Measurements from ENCODE around the gene LEFTY2. TPM values are rescaled to one million over a fixed set of nuclear protein-coding genes. Genes with fewer than 3 reads are reported as not detected.

LEFTY2 gene
- polyA plus RNA-seq, 1 donor from 2014 or later, result not detected

GRCh38 chr1:225933072-225933471 lies 7.9 kb downstream of the LEFTY2 start:
- H3K27me3 ChIP-seq (ENCODE audit: insufficient read depth, low read depth, low read length), result no peaks in the 10 kb centered on the region
- H3K9me3 ChIP-seq (ENCODE audit: low read length), result no peaks in the 10 kb centered on the region
- TF ChIP-seq EP300 (conservative IDR thresholded peaks at IDR 0.05; ENCODE audit: poor library complexity, severe bottlenecking), result no peak
- no peak for TF ChIP-seq MXI1 (conservative IDR thresholded peaks at IDR 0.05; ENCODE audit: poor library complexity, severe bottlenecking)
- no peak for TF ChIP-seq POLR2AphosphoS5 (IDR thresholded peaks at IDR 0.05)
- no peak for TF ChIP-seq TAF1 (IDR thresholded peaks at IDR 0.05; ENCODE audit: low read depth)
- TF ChIP-seq EZH2 (IDR thresholded peaks at IDR 0.05; ENCODE audit: borderline replicate concordance, insufficient read depth, low read length, poor library complexity, severe bottlenecking), result no peak
- TF ChIP-seq RAD21 (conservative IDR thresholded peaks at IDR 0.05), result no peak
- TF ChIP-seq REST (IDR thresholded peaks at IDR 0.05; ENCODE audit: borderline replicate concordance), result no peak
- TF ChIP-seq SMC3 (conservative IDR thresholded peaks at IDR 0.05; ENCODE audit: poor library complexity), result no peak
- TF ChIP-seq CTCF (IDR thresholded peaks at IDR 0.05; ENCODE audit: poor library complexity, severe bottlenecking), result no peak
- no peak overlapping the region for H3K4me3 ChIP-seq (ENCODE audit: low read length)
- H4K20me1 ChIP-seq (ENCODE audit: insufficient read depth), result no peaks in the 10 kb centered on the region
- H2AFZ ChIP-seq (ENCODE audit: low read depth, low read length), result no peak overlapping the region
- H3F3A ChIP-seq (ENCODE audit: insufficient read depth, low read length, poor library complexity, severe bottlenecking), result no peaks in the 10 kb centered on the region
- H3K9ac ChIP-seq (ENCODE audit: low read length), result no peak overlapping the region
- no peaks in the 10 kb centered on the region for H3K36me3 ChIP-seq (ENCODE audit: insufficient read depth, low read length)
- no peak overlapping the region for H3K27ac ChIP-seq (ENCODE audit: low read length)
- no peak overlapping the region for H3K4me2 ChIP-seq (ENCODE audit: low read length)
- H3K79me2 ChIP-seq (replicated peaks; ENCODE audit: insufficient read depth, low read length), result no peaks in the 10 kb centered on the region
- H3K9me2 ChIP-seq (ENCODE audit: insufficient read depth, low read length), result no peaks in the 10 kb centered on the region

GRCh38 chr1:225931270-225932136 lies 9.5 kb downstream of the LEFTY2 start:
- Histone ChIP-seq H4K20me1 (ENCODE audit: insufficient read depth) (no peaks in the 10 kb centered on the region), H3K27me3 (ENCODE audit: insufficient read depth, low read depth, low read length) (no peaks in the 10 kb centered on the region), H3K36me3 (ENCODE audit: insufficient read depth, low read length) (no peaks in the 10 kb centered on the region), H2AFZ (ENCODE audit: low read depth, low read length) (no peak overlapping the region), H3K9me2 (ENCODE audit: insufficient read depth, low read length) (no peaks in the 10 kb centered on the region), H3K9me3 (ENCODE audit: low read length) (no peaks in the 10 kb centered on the region), H3K79me2 (replicated peaks; ENCODE audit: insufficient read depth, low read length) (no peaks in the 10 kb centered on the region), H3K4me3 (ENCODE audit: low read length) (no peak overlapping the region), H3F3A (ENCODE audit: insufficient read depth, low read length, poor library complexity, severe bottlenecking) (no peaks in the 10 kb centered on the region), H3K9ac (ENCODE audit: low read length) (no peak overlapping the region), H3K27ac (ENCODE audit: low read length) (no peak overlapping the region), H3K4me2 (ENCODE audit: low read length) (no peak overlapping the region)
- no peak for TF ChIP-seq MXI1 (conservative IDR thresholded peaks at IDR 0.05; ENCODE audit: poor library complexity, severe bottlenecking)
- no peak for TF ChIP-seq TAF1 (IDR thresholded peaks at IDR 0.05; ENCODE audit: low read depth)
- no peak for TF ChIP-seq RAD21 (conservative IDR thresholded peaks at IDR 0.05)
- no peak for TF ChIP-seq EZH2 (IDR thresholded peaks at IDR 0.05; ENCODE audit: borderline replicate concordance, insufficient read depth, low read length, poor library complexity, severe bottlenecking)
- no peak for TF ChIP-seq EP300 (conservative IDR thresholded peaks at IDR 0.05; ENCODE audit: poor library complexity, severe bottlenecking)
- TF ChIP-seq POLR2AphosphoS5 (IDR thresholded peaks at IDR 0.05), result no peak
- TF ChIP-seq SMC3 (conservative IDR thresholded peaks at IDR 0.05; ENCODE audit: poor library complexity), result no peak
- no peak for TF ChIP-seq CTCF (IDR thresholded peaks at IDR 0.05; ENCODE audit: poor library complexity, severe bottlenecking)
- TF ChIP-seq REST (IDR thresholded peaks at IDR 0.05; ENCODE audit: borderline replicate concordance), result no peak

All from neural cell (in vitro differentiated cells).